MCF 10A (cell line): ENCODE results near the gene EZR. TPM values are rescaled to one million over a fixed set of nuclear protein-coding genes. Genes with fewer than 3 reads are reported as not detected.

Experiments
- BruUV-seq: library from RNA; stranded (reverse); fragments of 400-500 nt; replicated peaks from 2 replicates; lab custom pipeline; 2021; lab: Mats Ljungman, UMichigan
- CTCF ChIA-PET: fragments of 300-600 bp; sonication (Branson Sonifier 250); formaldehyde crosslinking; extraction: SDS; loops from one replicate; lab custom pipeline; 2021; ENCODE audit warnings: antibody characterized with exemption, inconsistent platforms; lab: Yijun Ruan, JAX
- POLR2A ChIA-PET: fragments of 300-600, 350-650 bp; sonication (Branson Sonifier 250); formaldehyde crosslinking; extraction: SDS; loops from one replicate; lab custom pipeline; 2020; ENCODE audit warnings: antibody characterized with exemption, inconsistent platforms; lab: Yijun Ruan, JAX
- DNase-seq: peaks from one replicate; pipeline ENCODE4 v3.0.0-alpha.2; 2018; ENCODE audit not compliant: unreplicated experiment
- H3K27ac Mint-ChIP-seq: one replicate; pipeline ENCODE4 v1.8.0; 2022; ENCODE audit warnings: mild to moderate bottlenecking, low read depth, mixed read lengths; ENCODE audit not compliant: unreplicated experiment
- H3K27me3 Mint-ChIP-seq: one replicate; pipeline ENCODE4 v1.8.0; 2022; ENCODE audit warnings: mixed read lengths; ENCODE audit not compliant: insufficient read depth, unreplicated experiment
- H3K36me3 Mint-ChIP-seq: one replicate; pipeline ENCODE4 v1.8.0; 2022; ENCODE audit warnings: mild to moderate bottlenecking, moderate library complexity, mixed read lengths; ENCODE audit not compliant: insufficient read depth, unreplicated experiment
- H3K4me1 Mint-ChIP-seq: one replicate; pipeline ENCODE4 v1.8.0; 2022; ENCODE audit warnings: mixed read lengths; ENCODE audit not compliant: insufficient read depth, unreplicated experiment
- H3K4me3 Mint-ChIP-seq: one replicate; pipeline ENCODE4 v1.8.0; 2022; ENCODE audit warnings: mild to moderate bottlenecking, moderate library complexity, mixed read lengths; ENCODE audit not compliant: unreplicated experiment
- H3K9me3 Mint-ChIP-seq: one replicate; pipeline ENCODE4 v1.8.0; 2022; ENCODE audit warnings: mixed read lengths; ENCODE audit not compliant: unreplicated experiment
- CTCF ChIP-seq: fragments of 200-600 bp; IDR thresholded peaks from one replicate; pipeline ENCODE4 v1.8.0; 2022; ENCODE audit warnings: antibody characterized with exemption, mild to moderate bottlenecking; ENCODE audit not compliant: unreplicated experiment
- intact Hi-C: fragments of 100-400 bp; cut with micrococcal nuclease; formaldehyde crosslinking; loops from 2 replicates; pipeline ENCODE4 v1.14.1; 2022
- total RNA-seq: library from RNA; stranded (reverse); gene quantifications from 2 replicates; pipeline ENCODE4 v1.2.3, GENCODE V29; 2022

EZR gene
- total RNA-seq, 1 experiment from 2014 or later = 243 TPM

- DNase-seq = peak; percentile 97
- Mint-ChIP-seq H3K36me3 (no peaks in the 10 kb centered on the region), H3K9me3 (no peaks in the 10 kb centered on the region), H3K4me3 (no peak overlapping the region), H3K27me3 (no peaks in the 10 kb centered on the region), H3K27ac (no peak overlapping the region), H3K4me1 (peaks cover 15% of the 10 kb centered on the region)
- no TSS peak for BruUV-seq
- POLR2A ChIA-PET = interaction anchor here (0.7 to 4.8 kb wide), 15 partner anchors 16 to 146 kb away, joined by 3 to 91 read pairs (median 5); partner anchors contain the start of gene EZR
- no peak for TF ChIP-seq CTCF
- CTCF ChIA-PET = interaction anchor here (1.1 to 1.3 kb wide), 4 partner anchors 13 to 119 kb away, joined by 3 to 7 read pairs (median 4); no protein-coding TSS in a partner anchor
- intact Hi-C loops = loop anchor here (1.0 kb wide), 1 partner anchor 16 kb away; no protein-coding TSS in a partner anchor
Measured at GRCh38 chr6:158853072-158853879, 34.1 kb upstream of the EZR start.

- no peak for DNase-seq
- POLR2A ChIA-PET = interaction anchor here (0.6 to 4.8 kb wide), 5 partner anchors 16 to 145 kb away, joined by 3 to 91 read pairs (median 17); partner anchors contain the start of gene EZR
- intact Hi-C loops = loop anchor here (1.0 kb wide), 1 partner anchor 17 kb away; no protein-coding TSS in a partner anchor
Measured at GRCh38 chr6:158852312-158853071, 33.3 kb upstream of the EZR start.

GRCh38 chr6:158850807-158851115 lies 31.6 kb upstream of the EZR start:
- Mint-ChIP-seq H3K4me1 (peaks cover 15% of the 10 kb centered on the region), H3K4me3 (no peak overlapping the region), H3K27me3 (no peaks in the 10 kb centered on the region), H3K36me3 (no peaks in the 10 kb centered on the region), H3K9me3 (no peaks in the 10 kb centered on the region), H3K27ac (no peak overlapping the region)
- peak; percentile 27 for DNase-seq
- ChIA-PET POLR2A (interaction anchor here (2.7 to 4.8 kb wide), 3 partner anchors 18 to 34 kb away, joined by 17 to 91 read pairs (median 19); partner anchors contain the start of gene EZR), CTCF (no interaction called here)
- intact Hi-C loops = loop anchor here (1.0 kb wide), 2 partner anchors 32 to 143 kb away; no protein-coding TSS in a partner anchor
- no TSS peak for BruUV-seq
- no peak for TF ChIP-seq CTCF

More at GRCh38 chr6:158852312-158853071, 33.3 kb upstream of the EZR start:
- Mint-ChIP-seq H3K4me1 (peaks cover 15% of the 10 kb centered on the region), H3K4me3 (no peak overlapping the region), H3K27ac (no peak overlapping the region), H3K36me3 (no peaks in the 10 kb centered on the region), H3K9me3 (no peaks in the 10 kb centered on the region), H3K27me3 (no peaks in the 10 kb centered on the region)
- CTCF ChIA-PET = interaction anchor here (0.8 to 1.3 kb wide), 2 partner anchors 42 to 47 kb away, joined by 3 to 4 read pairs; no protein-coding TSS in a partner anchor
- TF ChIP-seq CTCF = no peak
- no TSS peak for BruUV-seq
